Activated effector memory CD4-positive, alpha-beta T cell treated with Interleukin-2 at 50 U/mL for 16 hours (primary cell): ENCODE measurements around the gene MYO5B.
"Not testable (repeated sequence)": the region's sequence is repeated elsewhere in the genome, so short reads cannot be mapped to it uniquely, and the experiment has no call there.

Experiments used
- DNase-seq: peaks from one replicate; pipeline ENCODE4 v3.0.0-alpha.2; 2020

Gene MYO5B

GRCh38 chr18:49846718-49847470, 348.1 kb downstream of the MYO5B start:
- DNase-seq = no peak

GRCh38 chr18:49846361-49846662, 348.6 kb downstream of the MYO5B start:
- DNase-seq = no peak

GRCh38 chr18:49845629-49846360, 349.2 kb downstream of the MYO5B start:
- no peak for DNase-seq

GRCh38 chr18:49844903-49845302, 350.0 kb downstream of the MYO5B start:
- DNase-seq = no peak

GRCh38 chr18:49843778-49844625, 350.9 kb downstream of the MYO5B start:
- DNase-seq = no peak

- DNase-seq = no peak
Observed at GRCh38 chr18:49843131-49843530, 351.8 kb downstream of the MYO5B start.

- DNase-seq = no peak
Observed at GRCh38 chr18:49842656-49843055, 352.3 kb downstream of the MYO5B start.

- no peak for DNase-seq
Observed at GRCh38 chr18:49841236-49842217, 353.4 kb downstream of the MYO5B start.

GRCh38 chr18:49839012-49839411, 355.9 kb downstream of the MYO5B start:
- no peak for DNase-seq

GRCh38 chr18:49838381-49838780, 356.6 kb downstream of the MYO5B start:
- DNase-seq = no peak

GRCh38 chr18:49837889-49838288, 357.1 kb downstream of the MYO5B start:
- DNase-seq = no peak

GRCh38 chr18:49837316-49837835, 357.6 kb downstream of the MYO5B start:
- not testable (repeated sequence) for DNase-seq

- no peak for DNase-seq
Observed at GRCh38 chr18:49835405-49835804, 359.5 kb downstream of the MYO5B start.

- DNase-seq = no peak
Observed at GRCh38 chr18:49834258-49834657, 360.7 kb downstream of the MYO5B start.

- no peak for DNase-seq
Observed at GRCh38 chr18:49833814-49834213, 361.1 kb downstream of the MYO5B start.

GRCh38 chr18:49832221-49832647, 362.7 kb downstream of the MYO5B start:
- no peak for DNase-seq

GRCh38 chr18:49827996-49828395, 367.0 kb downstream of the MYO5B start:
- DNase-seq = no peak

- DNase-seq = peak; percentile 16
Observed at GRCh38 chr18:49819823-49820671, 374.9 kb downstream of the MYO5B start.

- no peak for DNase-seq
Observed at GRCh38 chr18:49819071-49819662, 375.8 kb downstream of the MYO5B start.

- no peak for DNase-seq
Observed at GRCh38 chr18:49817947-49818346, 377.0 kb downstream of the MYO5B start.

- no peak for DNase-seq
Observed at GRCh38 chr18:49815927-49816326, 379.0 kb downstream of the MYO5B start.
